ENCODE results near the gene CSNK2B. TPM values are rescaled to one million over a fixed set of nuclear protein-coding genes. Genes with fewer than 3 reads are reported as not detected.

The CSNK2B gene
- total RNA-seq, 4 donors from 2014 or later, result 381 to 429 (median 403) TPM

DNA sequence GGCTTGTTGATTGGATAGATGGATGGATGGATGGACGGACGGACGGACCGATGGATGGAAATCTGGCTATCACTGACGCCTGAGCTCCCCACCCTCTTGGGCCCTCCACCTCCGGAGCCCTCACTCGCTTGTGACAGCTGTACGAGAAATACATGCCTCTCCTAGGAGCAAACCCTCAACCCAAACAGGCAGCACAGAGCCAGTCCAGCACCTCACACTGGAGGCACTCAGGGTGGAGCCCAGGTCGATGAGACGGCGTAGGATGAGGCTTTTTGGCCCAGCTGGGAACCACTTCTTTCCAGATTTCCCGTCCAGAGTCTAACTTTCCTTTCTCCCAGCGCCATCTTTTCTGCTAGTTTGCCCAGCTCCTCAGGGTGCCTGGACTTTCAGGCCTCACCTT, 17.7 kb downstream of the CSNK2B start:
- Histone ChIP-seq H3K4me1 (peaks cover 21% of the 10 kb centered on the region), H3K36me3 (peaks cover 31% of the 10 kb centered on the region), H3K27ac (no peak overlapping the region), H3K4me3 (no peak overlapping the region), H3K27me3 (no peaks in the 10 kb centered on the region), H3K9me3 (no peaks in the 10 kb centered on the region)
- TF ChIP-seq EP300 (IDR thresholded peaks at IDR 0.05), result no peak
- TF ChIP-seq POLR2A (IDR thresholded peaks at IDR 0.05), result no peak
- TF ChIP-seq, protein P1, sequence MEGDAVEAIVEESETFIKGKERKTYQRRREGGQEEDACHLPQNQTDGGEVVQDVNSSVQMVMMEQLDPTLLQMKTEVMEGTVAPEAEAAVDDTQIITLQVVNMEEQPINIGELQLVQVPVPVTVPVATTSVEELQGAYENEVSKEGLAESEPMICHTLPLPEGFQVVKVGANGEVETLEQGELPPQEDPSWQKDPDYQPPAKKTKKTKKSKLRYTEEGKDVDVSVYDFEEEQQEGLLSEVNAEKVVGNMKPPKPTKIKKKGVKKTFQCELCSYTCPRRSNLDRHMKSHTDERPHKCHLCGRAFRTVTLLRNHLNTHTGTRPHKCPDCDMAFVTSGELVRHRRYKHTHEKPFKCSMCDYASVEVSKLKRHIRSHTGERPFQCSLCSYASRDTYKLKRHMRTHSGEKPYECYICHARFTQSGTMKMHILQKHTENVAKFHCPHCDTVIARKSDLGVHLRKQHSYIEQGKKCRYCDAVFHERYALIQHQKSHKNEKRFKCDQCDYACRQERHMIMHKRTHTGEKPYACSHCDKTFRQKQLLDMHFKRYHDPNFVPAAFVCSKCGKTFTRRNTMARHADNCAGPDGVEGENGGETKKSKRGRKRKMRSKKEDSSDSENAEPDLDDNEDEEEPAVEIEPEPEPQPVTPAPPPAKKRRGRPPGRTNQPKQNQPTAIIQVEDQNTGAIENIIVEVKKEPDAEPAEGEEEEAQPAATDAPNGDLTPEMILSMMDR (IDR thresholded peaks at IDR 0.05), result no peak
- TF ChIP-seq POLR2AphosphoS5 (IDR thresholded peaks at IDR 0.05), result no peak
- no peak for DNase-seq (ENCODE audit: low spot score in 2 of 2)
- 82% methylated on average over 13 of the region's 13 CpGs for WGBS

DNA sequence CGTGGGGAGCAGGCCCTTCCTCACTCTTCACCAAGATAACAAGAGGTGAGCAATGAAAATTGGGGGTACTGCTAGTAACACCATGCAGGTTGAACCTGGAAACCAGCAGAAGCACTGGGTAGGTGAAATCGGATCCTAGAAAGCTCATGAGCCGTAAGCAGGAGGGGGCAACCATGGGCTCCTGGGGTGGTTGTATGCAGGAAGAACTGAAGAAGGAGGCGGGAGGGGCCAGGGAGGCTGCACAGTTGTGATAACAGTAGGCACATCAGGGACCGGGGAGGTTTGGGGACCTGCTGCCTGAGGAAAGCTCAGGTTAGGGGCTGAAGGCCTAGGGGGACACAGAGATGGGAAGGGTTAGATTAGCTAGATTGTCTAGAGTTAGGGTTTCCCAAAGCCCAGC, 20.6 kb downstream of the CSNK2B start:
- H3K4me1 ChIP-seq, result peaks cover 9% of the 10 kb centered on the region
- 86% methylated on average over 5 of the region's 5 CpGs for WGBS
- H3K4me3 ChIP-seq, result no peak overlapping the region
- peaks cover 60% of the 10 kb centered on the region for H3K36me3 ChIP-seq
- H3K9me3 ChIP-seq, result no peaks in the 10 kb centered on the region
- no peak for DNase-seq (ENCODE audit: low spot score in 2 of 2)
- H3K27me3 ChIP-seq, result no peaks in the 10 kb centered on the region
- TF ChIP-seq, protein P1 (IDR thresholded peaks at IDR 0.05), result no peak
- TF ChIP-seq EP300 (IDR thresholded peaks at IDR 0.05) (no peak), POLR2AphosphoS5 (IDR thresholded peaks at IDR 0.05) (no peak), POLR2A (IDR thresholded peaks at IDR 0.05) (no peak)
- no peak overlapping the region for H3K27ac ChIP-seq

DNA sequence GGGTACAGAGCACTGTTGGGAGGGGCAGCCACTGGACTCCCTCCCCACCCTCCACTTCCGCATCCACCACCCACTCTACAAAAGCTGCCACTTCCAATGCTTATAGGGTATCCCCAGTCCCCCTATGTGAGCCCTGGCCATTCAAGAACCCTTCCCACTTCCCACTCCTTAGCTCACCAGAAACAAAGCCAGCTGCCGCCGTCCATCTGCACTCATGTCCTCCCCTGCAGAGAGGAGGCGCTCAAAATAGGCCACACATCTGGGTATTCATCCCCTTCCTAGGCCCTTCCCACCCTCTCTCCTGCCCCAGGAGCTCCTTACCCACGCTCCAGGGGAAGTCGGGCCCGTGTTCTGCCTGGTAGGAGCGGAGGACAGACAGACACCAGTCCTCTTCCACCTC, 21.4 kb downstream of the CSNK2B start:
- H3K27me3 ChIP-seq, result no peaks in the 10 kb centered on the region
- H3K27ac ChIP-seq, result no peak overlapping the region
- H3K4me3 ChIP-seq, result no peak overlapping the region
- 93% methylated on average over 8 of the region's 8 CpGs for WGBS
- no peaks in the 10 kb centered on the region for H3K9me3 ChIP-seq
- TF ChIP-seq, protein P1 (IDR thresholded peaks at IDR 0.05), result no peak
- TF ChIP-seq POLR2AphosphoS5 (IDR thresholded peaks at IDR 0.05) (no peak), POLR2A (IDR thresholded peaks at IDR 0.05) (no peak), EP300 (IDR thresholded peaks at IDR 0.05) (no peak)
- peaks cover 6% of the 10 kb centered on the region for H3K4me1 ChIP-seq
- DNase-seq (ENCODE audit: low spot score in 2 of 2), result no peak
- peaks cover 68% of the 10 kb centered on the region for H3K36me3 ChIP-seq

DNA sequence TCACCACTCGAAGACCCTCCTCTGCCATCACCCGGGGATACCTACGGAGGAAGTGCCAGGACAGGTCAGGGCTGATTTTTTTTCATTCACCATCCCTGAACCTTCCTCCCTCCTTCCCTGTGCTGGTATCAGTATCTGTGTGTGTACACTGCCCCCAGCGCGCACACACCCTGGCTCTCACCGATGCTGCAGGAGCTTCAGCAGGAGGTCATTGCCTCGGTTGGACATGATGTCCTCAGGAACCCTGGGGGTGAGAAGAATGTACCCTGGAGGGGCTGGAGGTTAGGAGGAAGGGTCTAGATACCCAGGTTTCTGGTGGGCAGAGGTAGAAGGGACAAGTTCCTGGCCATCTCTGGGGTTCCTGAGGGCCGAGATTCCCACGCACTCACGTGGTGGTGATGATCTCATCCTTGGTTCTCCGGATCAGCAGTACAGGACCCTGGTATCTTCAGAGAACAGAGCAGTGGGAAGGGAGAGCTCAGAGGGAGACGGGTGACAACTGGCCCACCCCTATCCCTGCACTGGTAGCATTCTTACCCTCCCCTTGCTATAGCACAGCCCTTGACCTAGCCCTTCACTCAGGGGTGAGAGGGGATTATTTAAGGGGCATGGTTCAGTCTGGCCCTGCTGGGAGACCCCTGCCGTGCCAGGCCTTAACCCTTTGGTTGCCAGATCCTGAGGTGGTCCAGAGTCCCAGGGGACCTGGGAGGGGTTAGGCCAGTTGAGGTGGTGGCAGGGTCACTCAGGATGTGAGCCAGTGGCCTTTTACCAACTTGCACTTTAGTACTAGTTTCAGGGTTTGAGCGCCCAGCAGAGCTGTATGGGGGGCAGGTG, 22.2 kb downstream of the CSNK2B start:
- DNase-seq (ENCODE audit: low spot score in 2 of 2), result no peak
- H3K4me1 ChIP-seq, result peaks cover 2% of the 10 kb centered on the region
- no peaks in the 10 kb centered on the region for H3K27me3 ChIP-seq
- 81% methylated on average over 13 of the region's 14 CpGs for WGBS
- H3K9me3 ChIP-seq, result no peaks in the 10 kb centered on the region
- H3K27ac ChIP-seq, result no peak overlapping the region
- TF ChIP-seq POLR2AphosphoS5 (IDR thresholded peaks at IDR 0.05), result no peak
- no peak for TF ChIP-seq EP300 (IDR thresholded peaks at IDR 0.05)
- no peak for TF ChIP-seq POLR2A (IDR thresholded peaks at IDR 0.05)
- TF ChIP-seq, protein P1 (IDR thresholded peaks at IDR 0.05), result no peak
- H3K36me3 ChIP-seq, result peaks cover 76% of the 10 kb centered on the region
- no peak overlapping the region for H3K4me3 ChIP-seq

DNA sequence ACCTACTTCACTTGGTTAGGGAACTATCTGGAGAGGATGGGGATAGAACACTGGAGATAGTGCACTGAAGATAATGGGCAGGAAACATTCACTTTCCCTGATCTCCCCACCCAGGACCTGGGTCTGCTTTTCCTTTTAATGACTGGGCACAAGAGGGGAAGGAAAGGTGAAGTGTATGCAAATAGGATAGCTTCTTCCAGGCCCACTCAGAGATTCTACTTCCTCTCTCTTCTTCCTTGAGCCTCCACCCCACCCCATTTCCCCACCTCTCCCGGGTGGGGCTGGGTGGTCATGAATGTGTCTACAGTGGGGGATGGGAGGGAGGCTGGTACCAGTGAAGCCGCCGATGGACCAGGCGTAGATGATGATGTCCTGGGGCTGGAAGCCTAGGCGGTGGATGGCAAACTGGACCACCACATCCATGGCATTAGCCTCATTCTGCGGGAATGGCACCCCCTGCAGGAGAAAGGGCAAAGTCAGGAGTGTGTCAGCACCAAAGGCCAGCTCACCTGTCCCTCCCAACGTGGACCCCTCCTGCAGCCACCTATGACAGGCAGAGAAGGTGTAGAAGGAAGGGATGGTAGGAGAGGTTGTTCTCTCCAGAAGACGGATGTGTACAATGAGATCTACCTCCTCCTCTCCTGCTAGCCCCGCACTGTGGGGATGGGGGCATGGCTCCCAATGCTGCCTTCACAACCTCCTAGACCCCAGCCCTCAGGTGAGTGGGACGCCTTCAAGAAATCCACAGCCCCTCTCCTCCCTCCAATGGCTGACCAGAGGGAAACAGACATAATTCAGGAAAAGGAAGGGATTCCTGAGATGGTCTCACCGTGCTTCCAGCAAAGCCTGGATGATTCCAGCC, 23.6 kb downstream of the CSNK2B start:
- no peak overlapping the region for H3K4me3 ChIP-seq
- peaks cover 90% of the 10 kb centered on the region for H3K36me3 ChIP-seq
- H3K9me3 ChIP-seq, result no peaks in the 10 kb centered on the region
- H3K4me1 ChIP-seq, result no peaks in the 10 kb centered on the region
- H3K27me3 ChIP-seq, result no peaks in the 10 kb centered on the region
- WGBS, result 67% methylated on average over 8 of the region's 11 CpGs
- no peak for DNase-seq (ENCODE audit: low spot score in 2 of 2)
- H3K27ac ChIP-seq, result no peak overlapping the region
- TF ChIP-seq POLR2A (IDR thresholded peaks at IDR 0.05) (no peak), POLR2AphosphoS5 (IDR thresholded peaks at IDR 0.05) (no peak), EP300 (IDR thresholded peaks at IDR 0.05) (no peak)
- TF ChIP-seq, protein P1 (IDR thresholded peaks at IDR 0.05), result no peak

Measured in suprapubic skin (tissue), 4 donors.